PC-3 (cell line): Measurements from ENCODE around the gene RNF169.

Source experiments
- EZH2 ChIP-seq: fragments of 300-600 bp; sonication (generic); IDR thresholded peaks from one replicate; pipeline ENCODE4 v1.6.1; 2017; ENCODE audit warnings: antibody characterized with exemption, mild to moderate bottlenecking, low read length; ENCODE audit not compliant: unreplicated experiment
- EZH2phosphoT487 ChIP-seq: fragments of 300-600 bp; sonication (generic); IDR thresholded peaks from 2 replicates; pipeline ENCODE4 v1.6.1; 2018; ENCODE audit warnings: mild to moderate bottlenecking, antibody characterized with exemption, low read length, borderline replicate concordance
- TF ChIP-seq, protein P1 (sequence below): fragments of 300-600 bp; sonication (generic); conservative IDR thresholded peaks from 2 replicates; pipeline ENCODE4 v1.5.1; 2017; ENCODE audit warnings: antibody characterized with exemption, low read depth, mild to moderate bottlenecking, low read length

DNA sequence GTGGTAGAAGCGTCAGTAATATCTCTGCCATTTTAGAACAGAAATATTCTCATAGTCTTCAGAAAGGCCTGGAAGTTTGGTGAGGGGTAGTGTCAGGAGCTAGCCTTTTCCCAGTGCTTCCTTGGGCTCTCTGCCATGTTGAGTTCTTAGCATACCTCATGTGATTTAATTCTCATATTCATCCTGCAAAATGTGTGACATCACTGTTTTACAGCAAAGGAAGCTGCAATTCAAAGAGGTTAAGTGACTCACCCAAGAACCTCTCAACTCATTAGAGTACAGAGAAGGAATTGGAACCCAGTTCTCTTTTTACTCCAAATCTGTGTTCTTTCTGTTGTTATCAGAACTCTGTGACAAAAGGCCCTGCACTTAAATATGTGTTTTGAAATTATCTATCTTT lies 72.1 kb downstream of the RNF169 start:
- TF ChIP-seq, protein P1, sequence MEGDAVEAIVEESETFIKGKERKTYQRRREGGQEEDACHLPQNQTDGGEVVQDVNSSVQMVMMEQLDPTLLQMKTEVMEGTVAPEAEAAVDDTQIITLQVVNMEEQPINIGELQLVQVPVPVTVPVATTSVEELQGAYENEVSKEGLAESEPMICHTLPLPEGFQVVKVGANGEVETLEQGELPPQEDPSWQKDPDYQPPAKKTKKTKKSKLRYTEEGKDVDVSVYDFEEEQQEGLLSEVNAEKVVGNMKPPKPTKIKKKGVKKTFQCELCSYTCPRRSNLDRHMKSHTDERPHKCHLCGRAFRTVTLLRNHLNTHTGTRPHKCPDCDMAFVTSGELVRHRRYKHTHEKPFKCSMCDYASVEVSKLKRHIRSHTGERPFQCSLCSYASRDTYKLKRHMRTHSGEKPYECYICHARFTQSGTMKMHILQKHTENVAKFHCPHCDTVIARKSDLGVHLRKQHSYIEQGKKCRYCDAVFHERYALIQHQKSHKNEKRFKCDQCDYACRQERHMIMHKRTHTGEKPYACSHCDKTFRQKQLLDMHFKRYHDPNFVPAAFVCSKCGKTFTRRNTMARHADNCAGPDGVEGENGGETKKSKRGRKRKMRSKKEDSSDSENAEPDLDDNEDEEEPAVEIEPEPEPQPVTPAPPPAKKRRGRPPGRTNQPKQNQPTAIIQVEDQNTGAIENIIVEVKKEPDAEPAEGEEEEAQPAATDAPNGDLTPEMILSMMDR = no peak
- TF ChIP-seq EZH2 (no peak), EZH2phosphoT487 (no peak)
